GM21381 (cell line): ENCODE results near the gene NTM.

ENCODE experiments used
- ATAC-seq: cut with Tn5 transposase; IDR thresholded peaks from one replicate; pipeline ENCODE4 v1.9.1; 2021; ENCODE audit warnings: mild to moderate bottlenecking, moderate library complexity; ENCODE audit not compliant: unreplicated experiment

NTM gene

GRCh38 chr11:131932584-131933325 lies 562.3 kb downstream of the NTM start:
- ATAC-seq = no peak

GRCh38 chr11:131934006-131934405 lies 563.6 kb downstream of the NTM start:
- no peak for ATAC-seq

GRCh38 chr11:131938351-131938751 lies 567.9 kb downstream of the NTM start:
- ATAC-seq = no peak

- ATAC-seq = no peak
These were observed 569.7 kb downstream of the NTM start for GRCh38 chr11:131940126-131940525.

- no peak for ATAC-seq
These were observed 572.5 kb downstream of the NTM start for GRCh38 chr11:131942878-131943277.

- no peak for ATAC-seq
These were observed 572.9 kb downstream of the NTM start for GRCh38 chr11:131943295-131943694.

GRCh38 chr11:131944736-131945135 lies 574.3 kb downstream of the NTM start:
- ATAC-seq = no peak

GRCh38 chr11:131945706-131946105 lies 575.3 kb downstream of the NTM start:
- no peak for ATAC-seq

- ATAC-seq = no peak
These were observed 577.1 kb downstream of the NTM start for GRCh38 chr11:131947511-131947910.

- ATAC-seq = no peak
These were observed 580.7 kb downstream of the NTM start for GRCh38 chr11:131951121-131951520.

GRCh38 chr11:131954146-131954545 lies 583.7 kb downstream of the NTM start:
- ATAC-seq = no peak

GRCh38 chr11:131955904-131956303 lies 585.5 kb downstream of the NTM start:
- no peak for ATAC-seq

GRCh38 chr11:131957201-131957600 lies 586.8 kb downstream of the NTM start:
- no peak for ATAC-seq

- no peak for ATAC-seq
These were observed 587.5 kb downstream of the NTM start for GRCh38 chr11:131957875-131958274.

- ATAC-seq = no peak
These were observed 592.4 kb downstream of the NTM start for GRCh38 chr11:131962818-131963217.

- no peak for ATAC-seq
These were observed 594.5 kb downstream of the NTM start for GRCh38 chr11:131964698-131965483.

GRCh38 chr11:131965504-131965903 lies 595.1 kb downstream of the NTM start:
- no peak for ATAC-seq

- no peak for ATAC-seq
These were observed 596.3 kb downstream of the NTM start for GRCh38 chr11:131966667-131967066.

- ATAC-seq = no peak
These were observed 598.8 kb downstream of the NTM start for GRCh38 chr11:131969261-131969660.

- no peak for ATAC-seq
These were observed 602.6 kb downstream of the NTM start for GRCh38 chr11:131973061-131973460.

- no peak for ATAC-seq
These were observed 605.2 kb downstream of the NTM start for GRCh38 chr11:131975619-131976018.

- no peak for ATAC-seq
These were observed 605.6 kb downstream of the NTM start for GRCh38 chr11:131976021-131976420.
